Measurements from ENCODE around the gene ARL3. TPM values are rescaled to one million over a fixed set of nuclear protein-coding genes. Genes with fewer than 3 reads are reported as not detected.
"Not testable (repeated sequence)": the region's sequence is repeated elsewhere in the genome, so short reads cannot be mapped to it uniquely, and the experiment has no call there.

The ARL3 gene
- polyA plus RNA-seq, 4 donors = 28.1 to 35.7 (median 30.1) TPM

DNA sequence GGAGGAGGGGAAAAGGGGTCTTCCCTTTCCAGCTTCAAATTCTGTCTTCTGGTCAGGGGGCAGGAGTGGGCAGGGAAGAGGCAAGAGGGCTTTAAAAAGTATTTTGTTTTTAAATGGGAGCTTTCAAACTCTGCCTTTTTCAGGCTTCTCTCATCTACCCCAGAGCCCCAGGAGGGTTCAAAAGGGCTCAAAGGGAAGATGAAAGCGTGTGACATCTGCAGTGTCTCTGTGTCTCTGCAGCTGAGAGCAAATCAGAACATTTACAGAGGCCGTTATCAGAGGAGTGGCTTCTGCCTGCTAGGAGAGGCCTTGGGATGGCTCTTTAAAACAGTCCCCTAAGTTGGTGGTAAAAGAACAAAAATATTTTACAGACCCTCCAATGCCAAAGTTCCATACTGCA, 39.6 kb downstream of the ARL3 start:
- no peak for DNase-seq (ENCODE audit: low read depth in 4 of 4, low spot score in 2 of 4)

DNA sequence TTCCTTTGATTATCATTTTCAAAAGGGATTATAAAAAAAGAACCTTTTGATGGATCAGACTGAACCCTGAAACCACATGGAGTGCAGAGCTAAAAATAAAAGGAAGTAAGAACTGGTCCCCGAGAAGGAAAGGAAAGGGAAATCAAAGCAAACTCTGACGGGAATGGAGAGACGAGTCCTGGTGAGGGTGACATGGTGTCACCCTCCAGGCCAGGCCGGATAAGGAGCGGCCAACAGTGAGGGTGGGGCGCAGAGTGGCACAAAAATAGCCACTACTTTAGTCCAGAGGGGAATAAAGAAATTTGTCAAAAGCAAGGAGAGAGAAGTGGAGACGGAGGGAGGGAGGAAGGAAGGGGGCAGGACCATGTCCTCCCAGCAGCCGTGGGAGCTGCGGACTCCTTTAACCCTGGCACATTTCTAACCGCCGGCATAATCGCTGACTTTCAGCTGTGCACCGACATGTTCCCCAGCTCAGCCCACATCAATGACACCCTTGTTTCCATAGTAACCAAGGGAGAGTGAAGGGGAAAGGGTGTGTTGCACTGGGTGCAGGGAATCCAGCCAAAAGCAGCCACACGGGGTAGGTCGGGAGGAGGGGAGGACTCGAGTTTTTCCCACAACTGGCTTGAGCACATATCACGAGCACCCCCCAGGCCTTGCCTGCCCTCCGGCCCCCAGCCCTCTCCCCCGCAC, 40.2 kb downstream of the ARL3 start:
- DNase-seq (ENCODE audit: low read depth in 4 of 4, low spot score in 2 of 4) = no peak

DNA sequence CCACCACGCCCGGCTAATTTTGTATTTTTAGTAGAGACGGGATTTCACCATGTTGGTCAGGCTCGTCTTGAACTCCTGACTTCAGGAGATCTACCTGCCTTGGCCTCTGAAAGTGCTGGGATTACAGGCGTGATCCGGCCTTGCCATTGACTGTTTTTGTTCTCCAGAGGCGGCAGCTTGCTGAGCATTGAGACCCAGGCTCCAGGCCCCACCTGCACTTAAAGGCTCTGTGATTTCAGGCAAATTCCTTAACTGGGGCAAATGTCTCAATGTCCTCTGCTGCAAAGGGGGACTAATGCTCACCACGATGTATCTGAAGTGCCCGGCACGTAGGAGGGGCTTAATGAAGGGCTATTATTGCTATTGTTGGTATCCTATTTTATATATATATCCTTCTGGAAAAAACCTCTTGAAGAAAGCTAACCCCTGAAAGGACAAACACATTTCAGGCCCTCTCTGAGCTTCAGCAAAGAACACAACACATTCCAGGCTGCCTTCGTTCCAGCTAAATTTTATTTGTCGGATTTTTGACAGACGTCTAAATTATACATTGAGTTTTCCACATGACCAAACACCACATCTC, 40.9 kb downstream of the ARL3 start:
- no peak for DNase-seq (ENCODE audit: low read depth in 4 of 4, low spot score in 2 of 4)

DNA sequence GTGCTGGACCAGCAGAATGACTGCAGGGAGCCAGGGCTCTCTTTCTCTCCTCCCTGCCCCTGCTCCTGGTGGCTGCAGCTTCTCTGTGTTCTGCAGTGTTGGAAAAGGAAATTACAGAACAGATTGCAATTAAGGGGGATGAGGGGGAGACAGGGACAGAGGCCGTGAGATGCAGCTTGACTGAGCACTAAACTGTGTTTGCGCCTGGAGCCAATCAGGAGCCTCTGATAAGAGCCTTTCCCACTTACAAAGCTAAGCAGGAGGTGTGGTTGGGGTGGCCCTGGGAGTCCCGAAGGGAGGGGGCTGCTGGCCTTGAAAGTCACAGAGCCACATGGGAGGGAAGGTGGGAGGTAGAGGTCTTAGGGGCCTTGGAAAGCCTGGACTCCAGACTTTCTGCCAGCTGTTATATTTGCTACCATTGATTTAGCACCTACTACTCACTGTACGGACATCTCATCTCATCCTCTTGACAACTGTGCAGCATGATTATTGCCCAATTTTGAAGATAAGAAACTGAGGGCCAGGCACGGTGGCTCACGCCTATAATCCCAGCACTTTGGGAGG, 43.2 kb downstream of the ARL3 start:
- no peak for DNase-seq (ENCODE audit: low read depth in 4 of 4, low spot score in 2 of 4)

DNA sequence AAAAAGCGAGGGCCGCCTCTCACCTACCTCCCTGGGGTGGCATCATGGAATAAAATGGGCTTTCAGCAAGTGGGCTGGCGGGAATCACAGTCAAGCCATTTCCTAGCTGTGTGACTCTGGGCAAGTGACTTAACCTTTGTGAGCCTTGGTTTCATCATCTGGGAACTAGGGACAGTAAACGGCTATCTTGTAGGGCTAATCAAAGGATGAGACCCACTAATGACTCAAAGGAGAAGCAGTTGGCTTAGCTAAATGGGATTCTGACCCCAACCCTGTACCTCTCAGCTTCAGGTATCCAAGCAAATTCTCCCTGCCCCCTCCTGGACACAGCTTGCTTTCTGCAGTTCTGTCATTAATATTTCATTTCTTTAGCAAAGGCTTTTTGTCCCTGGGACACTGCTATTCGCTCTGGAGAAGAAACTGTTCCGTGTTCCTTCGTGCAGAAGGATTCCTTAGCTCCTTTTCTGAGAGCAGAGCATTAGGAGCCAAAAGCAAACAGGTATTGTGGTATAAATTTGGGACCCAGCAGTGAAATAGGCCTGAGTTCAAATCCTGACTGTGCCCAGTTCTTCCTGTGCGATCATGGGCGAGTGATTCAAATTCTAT, 44.0 kb downstream of the ARL3 start:
- no peak for DNase-seq (ENCODE audit: low read depth in 4 of 4, low spot score in 2 of 4)

DNA sequence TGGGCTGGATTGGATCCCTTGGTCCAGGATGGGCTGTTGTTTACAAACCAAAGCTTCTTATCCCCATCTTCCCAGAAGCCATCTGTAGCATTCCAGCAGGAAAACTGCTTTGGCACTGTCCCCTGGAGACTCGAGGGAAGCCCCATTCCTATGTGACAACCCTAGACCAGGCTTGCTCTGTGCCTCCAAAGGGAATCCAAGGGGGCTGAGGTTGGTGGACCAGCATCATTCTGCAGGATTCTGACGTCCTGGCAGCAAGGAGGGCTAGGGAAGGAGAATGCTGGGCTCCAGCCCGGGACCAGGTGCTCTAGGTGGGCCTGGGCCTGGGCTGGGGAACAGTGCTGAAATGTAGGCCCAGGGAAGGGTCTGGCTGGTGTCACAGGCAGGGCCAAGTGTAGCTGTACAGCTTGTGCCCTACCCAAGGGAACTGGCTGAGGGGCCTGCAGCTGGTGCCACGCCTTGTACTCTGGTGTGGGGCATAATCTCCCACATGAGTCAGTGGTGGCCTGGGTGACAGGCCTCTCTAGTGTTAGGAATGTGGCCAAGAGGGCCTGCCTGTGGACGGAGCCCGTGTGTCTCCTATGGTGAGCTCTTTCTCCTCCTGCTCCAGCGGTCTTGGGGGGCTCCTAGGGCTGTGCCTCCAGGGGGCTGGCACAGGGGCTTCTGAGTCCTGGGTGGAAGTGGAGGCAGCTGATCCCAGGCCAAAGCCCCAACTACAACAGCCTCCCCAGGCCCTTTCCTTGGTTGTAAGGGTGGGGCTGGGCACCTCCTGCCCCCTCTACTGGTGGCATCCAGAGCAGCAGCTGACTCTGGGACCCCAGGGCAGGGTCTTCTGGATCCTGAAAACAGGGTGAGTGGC, 44.8 kb downstream of the ARL3 start:
- DNase-seq (ENCODE audit: low read depth in 4 of 4, low spot score in 2 of 4) = no peak

DNA sequence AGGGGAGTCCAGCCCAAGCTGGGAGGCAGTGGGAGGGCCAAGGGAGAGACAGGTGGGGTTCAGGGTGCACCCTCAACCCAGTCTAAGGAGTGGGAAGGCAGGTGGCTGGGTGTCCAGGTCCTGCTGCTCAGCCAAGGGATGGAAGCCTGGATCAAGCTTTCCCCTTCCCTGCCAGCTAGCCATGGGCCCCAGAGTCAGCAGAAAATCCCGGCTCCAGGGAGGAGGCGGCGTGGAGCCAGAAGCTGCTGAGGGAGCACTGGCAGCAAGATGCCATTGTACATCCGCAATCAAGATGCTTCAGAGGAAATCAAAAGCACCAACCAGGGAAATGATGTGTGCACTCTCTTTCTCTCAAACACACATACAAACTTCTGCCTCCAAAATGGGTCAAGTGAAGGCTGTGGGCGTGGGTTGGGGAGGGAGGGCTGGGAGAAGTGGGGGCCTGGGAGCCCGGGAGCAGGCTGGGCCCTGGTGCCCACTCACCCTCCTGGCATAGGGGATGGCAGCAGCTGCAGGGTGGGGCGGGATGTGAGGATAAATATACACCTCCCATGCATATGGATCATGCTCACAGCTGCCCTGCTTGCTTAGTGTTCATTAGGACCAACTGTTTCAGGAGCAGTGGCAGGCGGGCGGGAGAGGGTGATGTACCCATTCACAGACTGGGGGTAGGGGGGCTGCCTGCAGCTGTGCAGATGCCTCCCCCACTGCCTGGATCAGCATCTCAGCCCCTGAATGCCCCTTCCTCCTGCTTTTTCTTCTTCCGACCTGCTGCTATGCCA, 45.7 kb downstream of the ARL3 start:
- no peak for DNase-seq (ENCODE audit: low read depth in 4 of 4, low spot score in 2 of 4)

DNA sequence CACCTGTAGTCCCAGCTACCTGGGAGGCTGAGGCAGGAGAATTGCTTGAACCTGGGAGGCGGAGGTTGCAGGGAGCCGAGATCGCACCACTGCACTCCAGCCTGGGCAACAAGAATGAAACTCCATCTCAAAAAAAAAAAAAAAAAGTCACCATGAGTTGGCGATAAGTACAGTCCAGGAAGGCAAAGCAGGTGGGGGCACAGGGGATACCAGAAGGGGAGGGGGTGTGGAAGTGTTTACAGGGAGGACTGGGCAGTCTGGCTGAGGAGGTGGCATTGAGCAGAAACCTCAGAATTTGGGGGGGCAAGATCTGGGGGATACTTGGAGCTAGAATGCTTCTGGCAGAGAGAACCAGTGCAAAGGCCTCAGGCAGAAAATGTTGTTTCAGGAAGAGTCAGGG, 46.8 kb downstream of the ARL3 start:
- not testable (repeated sequence) for DNase-seq (ENCODE audit: low read depth in 4 of 4, low spot score in 2 of 4)

DNA sequence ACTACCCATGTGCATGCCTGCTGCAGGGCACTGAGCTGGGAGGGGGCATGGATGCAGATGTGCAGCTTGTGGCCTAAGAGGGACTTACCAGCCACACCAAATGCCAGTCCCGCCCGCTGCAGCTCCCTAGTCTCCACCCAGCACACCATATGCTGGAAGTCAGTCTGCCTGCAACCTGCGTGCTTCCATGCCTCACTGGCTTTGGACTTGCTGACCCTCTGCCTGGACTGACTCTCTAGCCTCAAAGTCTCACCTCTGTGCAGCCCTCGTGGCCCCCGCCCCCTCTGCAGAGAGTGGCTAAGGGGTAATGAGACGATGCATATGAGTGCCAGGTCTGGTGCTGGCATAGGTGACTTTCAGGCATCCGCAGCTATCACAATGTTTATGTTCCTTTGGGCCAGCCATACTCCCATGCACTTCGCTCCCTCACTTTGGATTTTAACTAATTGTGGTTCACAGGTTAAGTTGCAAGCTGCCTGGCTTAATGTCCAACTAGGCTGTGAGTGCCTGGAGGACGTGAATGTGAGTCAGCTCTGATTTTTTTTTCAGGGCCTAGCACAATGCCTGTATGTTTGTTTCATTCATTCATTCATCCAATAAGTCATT, 48.2 kb downstream of the ARL3 start:
- no peak for DNase-seq (ENCODE audit: low read depth in 4 of 4, low spot score in 2 of 4)

DNA sequence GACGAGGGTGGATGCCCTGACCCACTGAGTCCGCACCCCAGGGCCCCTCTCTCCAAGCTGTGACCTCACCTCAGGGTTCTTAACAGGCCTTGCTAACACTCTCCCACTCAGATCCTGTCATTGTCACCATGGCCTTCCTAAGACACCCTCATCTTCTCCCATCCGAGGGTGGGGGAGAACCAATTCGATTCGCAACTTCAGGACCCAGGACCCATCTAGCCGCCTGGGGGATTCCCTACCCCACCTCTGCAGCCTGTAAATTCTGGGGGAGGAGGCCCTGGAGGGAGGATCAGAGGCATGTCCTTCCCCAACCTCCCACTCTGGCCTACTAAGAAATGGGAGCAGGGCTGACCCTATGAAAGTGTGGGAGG, 52.6 kb downstream of the ARL3 start:
- no peak for DNase-seq (ENCODE audit: low read depth in 4 of 4, low spot score in 2 of 4)

DNA sequence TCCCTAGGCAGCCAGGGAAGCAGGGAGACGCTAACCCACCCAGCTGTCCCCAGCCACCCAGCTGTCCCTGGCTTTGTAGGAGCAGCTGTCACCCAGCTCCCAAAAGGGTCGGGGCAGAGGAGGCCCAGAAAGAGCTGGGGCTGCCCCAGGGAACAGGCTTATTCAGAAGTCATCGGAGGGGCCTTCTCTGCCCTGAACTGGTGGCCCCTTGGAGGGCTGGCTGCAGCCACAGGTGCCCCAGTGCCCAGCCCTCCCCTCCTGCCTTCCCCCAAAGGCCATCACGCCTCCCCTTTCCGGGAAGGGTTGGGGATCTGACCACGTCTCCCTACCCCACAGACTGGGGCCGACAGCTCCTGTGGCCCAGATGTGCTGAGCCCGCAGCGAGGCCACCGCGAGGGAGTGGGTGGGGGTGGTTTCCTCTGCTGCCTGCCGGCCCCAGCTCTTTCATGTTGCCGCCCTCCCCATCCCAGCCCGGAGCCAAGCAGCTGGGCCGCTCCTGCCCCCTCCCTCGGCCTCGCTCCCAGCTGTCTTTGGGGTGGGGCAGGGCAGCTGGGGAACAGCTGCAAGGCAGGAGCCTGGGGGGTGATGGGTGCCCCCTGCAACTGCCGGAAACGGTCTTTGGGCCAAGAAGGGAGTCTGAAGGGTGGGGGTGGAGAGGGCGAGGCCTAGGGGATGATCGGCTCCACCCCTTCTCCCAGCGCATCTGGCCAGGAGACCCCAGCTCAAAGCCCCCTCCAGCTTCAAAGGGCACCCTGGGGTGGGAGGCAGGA, 53.1 kb downstream of the ARL3 start:
- no peak for DNase-seq (ENCODE audit: low read depth in 4 of 4, low spot score in 2 of 4)

DNA sequence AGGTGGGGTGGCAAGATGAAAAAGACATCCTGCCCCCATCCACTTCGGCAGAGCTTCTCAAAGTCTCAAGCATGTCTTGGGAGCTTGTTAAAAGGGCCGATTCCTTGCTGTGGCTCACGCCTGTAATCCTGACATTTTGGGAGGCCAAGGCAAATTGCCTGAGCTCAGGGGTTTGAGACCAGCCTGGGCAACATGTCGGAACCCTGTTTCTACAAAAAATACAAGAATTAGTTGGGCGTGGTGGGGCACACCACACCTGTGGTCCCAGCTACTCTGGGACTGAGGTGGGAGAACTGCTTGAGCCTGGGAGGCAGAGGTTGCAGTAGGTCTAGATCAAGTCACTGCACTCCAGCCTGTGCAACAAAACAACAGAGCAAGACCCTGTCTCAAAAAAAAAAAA, 55.4 kb downstream of the ARL3 start:
- DNase-seq (ENCODE audit: low read depth in 4 of 4, low spot score in 2 of 4) = no peak

DNA sequence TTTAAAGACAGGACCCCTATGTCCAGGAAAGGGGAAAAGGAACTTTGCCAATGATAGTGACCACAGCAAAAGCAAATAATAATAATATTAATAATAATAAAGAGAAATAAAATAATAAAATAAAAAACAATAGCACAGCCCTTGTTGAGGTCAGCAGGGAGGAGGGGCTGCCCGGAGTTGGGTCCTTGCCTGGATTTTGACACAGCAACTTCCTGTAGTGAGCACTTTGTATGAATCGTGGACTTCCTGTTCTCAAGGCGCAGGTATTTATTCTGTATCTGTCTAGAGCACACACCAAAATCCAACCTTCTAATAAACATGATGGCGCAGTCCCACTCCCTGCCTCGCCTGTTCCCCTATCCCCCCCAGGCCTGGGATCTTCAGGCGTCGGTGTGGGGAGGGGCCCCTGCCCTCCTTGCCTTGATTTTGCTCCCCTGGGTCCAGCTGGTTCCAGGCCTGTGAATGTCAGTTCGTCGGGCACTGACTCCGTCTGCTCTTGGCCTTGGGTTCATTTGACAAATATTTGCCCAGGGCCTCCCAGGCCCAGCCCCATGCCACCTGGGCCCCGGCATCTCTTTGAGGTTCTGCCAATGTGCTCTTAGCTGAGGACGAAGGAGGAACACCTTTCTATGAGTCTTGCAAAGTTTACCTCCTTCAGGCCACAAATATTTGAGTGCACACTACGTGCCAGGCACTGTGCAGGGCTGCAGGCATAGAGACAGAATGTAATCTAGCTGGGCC, 56.0 kb downstream of the ARL3 start:
- DNase-seq (ENCODE audit: low read depth in 4 of 4, low spot score in 2 of 4) = no peak

DNA sequence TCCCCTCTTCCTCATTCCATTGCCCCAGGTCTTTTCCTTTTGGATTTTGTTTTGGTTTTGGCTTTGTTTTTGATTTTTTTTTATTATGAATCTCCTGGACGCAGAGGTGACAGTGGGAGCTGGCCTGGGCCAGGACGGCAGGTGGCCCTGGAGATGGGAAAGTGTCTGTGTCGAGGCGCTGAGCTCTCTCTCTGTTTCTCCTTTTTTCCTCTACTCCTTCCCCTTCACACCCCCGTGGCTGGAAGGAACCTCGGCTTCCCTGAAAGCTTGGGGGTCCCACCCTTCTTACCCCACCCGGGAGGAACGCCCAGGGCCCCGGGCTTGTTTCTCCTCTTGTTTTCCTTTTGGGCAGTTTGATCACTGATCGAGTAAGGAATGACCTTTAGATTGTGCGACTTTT, 56.7 kb downstream of the ARL3 start:
- no peak for DNase-seq (ENCODE audit: low read depth in 4 of 4, low spot score in 2 of 4)

DNA sequence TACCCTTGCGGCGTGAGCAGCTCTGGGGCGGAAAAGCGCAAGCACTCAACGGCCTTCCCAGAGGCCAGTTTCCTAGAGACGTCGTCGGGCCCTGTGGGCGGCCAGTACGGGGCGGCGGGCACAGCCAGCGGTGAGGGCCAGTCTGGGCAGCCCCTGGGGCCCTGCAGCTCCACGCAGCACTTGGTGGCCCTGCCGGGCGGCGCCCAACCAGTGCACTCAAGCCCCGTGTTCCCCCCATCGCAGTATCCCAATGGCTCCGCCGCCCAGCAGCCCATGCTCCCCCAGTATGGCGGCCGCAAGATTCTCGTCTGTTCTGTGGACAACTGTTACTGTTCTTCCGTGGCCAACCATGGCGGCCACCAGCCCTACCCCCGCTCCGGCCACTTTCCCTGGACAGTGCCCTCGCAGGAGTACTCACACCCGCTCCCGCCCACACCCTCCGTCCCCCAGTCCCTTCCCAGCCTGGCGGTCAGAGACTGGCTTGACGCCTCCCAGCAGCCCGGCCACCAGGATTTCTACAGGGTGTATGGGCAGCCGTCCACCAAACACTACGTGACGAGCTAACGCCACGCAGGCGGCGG, 57.3 kb downstream of the ARL3 start:
- no peak for DNase-seq (ENCODE audit: low read depth in 4 of 4, low spot score in 2 of 4)

DNA sequence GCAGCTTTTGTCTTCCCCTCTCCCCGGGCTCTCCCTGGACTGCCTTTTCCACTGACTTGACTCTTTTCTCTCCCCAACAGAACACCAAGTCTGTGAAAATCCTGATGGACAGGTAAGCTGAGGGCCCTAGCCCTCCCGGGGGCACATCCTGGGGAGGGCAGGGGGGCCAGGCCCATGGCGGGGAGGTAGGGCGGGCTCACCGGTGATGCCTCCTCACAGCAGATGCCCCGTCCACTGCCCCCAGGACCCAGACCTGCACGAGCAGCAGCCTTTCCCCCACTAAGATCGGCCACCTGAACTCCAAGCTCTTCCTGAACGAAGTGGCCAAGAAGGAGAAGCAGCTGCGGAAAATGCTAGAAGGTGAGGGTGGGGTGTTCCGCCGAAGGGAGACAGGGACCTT, 58.2 kb downstream of the ARL3 start:
- DNase-seq (ENCODE audit: low read depth in 4 of 4, low spot score in 2 of 4) = no peak

DNA sequence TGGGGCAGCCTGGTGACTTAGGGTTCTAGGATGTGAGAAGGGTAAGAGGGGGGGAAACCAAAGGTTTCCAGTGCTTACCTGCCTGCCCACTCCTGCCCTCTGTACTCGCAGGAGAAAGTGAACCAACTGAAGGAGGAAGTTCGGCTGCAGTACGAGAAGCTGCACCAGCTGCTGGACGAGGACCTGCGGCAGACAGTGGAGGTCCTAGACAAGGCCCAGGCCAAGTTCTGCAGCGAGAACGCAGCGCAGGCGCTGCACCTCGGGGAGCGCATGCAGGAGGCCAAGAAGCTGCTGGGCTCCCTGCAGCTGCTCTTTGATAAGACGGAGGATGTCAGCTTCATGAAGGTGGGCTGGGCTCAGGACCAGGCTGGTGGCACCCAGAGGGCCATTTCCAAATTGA, 59.2 kb downstream of the ARL3 start:
- no peak for DNase-seq (ENCODE audit: low read depth in 4 of 4, low spot score in 2 of 4)

DNA sequence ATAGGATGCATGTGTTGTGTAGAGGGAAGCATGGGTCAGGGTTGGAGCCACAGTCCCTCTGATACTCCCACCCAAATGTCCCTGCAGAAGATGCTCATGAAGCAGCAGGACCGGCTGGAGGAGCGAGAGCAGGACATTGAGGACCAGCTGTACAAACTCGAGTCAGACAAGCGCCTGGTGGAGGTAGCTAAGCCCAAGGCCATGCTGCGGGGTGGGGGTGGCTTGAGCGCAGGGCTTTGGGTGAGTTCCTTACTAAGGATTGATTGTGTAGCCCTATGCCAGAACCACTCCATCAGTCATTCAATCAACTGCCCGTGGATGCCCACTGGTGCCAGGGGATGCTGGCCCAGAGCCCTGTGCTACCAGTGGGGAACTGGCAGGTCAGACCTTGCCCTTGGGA, 59.6 kb downstream of the ARL3 start:
- DNase-seq (ENCODE audit: low read depth in 4 of 4, low spot score in 2 of 4) = no peak

Data from left renal cortex interstitium (tissue), 4 donors.